Neuronal stem cell (in vitro differentiated cells): ENCODE results near the gene RFX4.

Source experiments
- DNase-seq: peaks from one replicate; pipeline ENCODE4 v3.0.0-alpha.2; 2013; ENCODE audit warnings: low spot score
- H2AFZ ChIP-seq: one replicate; pipeline ENCODE4 v1.6.1; 2013; ENCODE audit warnings: mild to moderate bottlenecking, low read length, inconsistent platforms
- H2AK5ac ChIP-seq: 2 replicates; pipeline ENCODE4 v1.6.1; 2013; ENCODE audit warnings: low read depth, mild to moderate bottlenecking, inconsistent platforms, low read length, moderate library complexity, mixed read lengths
- H2BK120ac ChIP-seq: 2 replicates; pipeline ENCODE4 v1.6.1; 2013; ENCODE audit warnings: low read depth, mild to moderate bottlenecking, inconsistent platforms, low read length, moderate library complexity, mixed read lengths
- H2BK12ac ChIP-seq: one replicate; pipeline ENCODE4 v1.6.1; 2013; ENCODE audit warnings: low read length, inconsistent platforms
- H2BK15ac ChIP-seq: 2 replicates; pipeline ENCODE4 v1.6.1; 2013; ENCODE audit warnings: mild to moderate bottlenecking, low read length, inconsistent platforms, mixed read lengths
- H2BK5ac ChIP-seq: one replicate; pipeline ENCODE4 v1.6.1; 2013; ENCODE audit warnings: inconsistent platforms, mild to moderate bottlenecking, low read length, moderate library complexity
- H3K14ac ChIP-seq: one replicate; pipeline ENCODE4 v1.6.1; 2013; ENCODE audit warnings: low read length, inconsistent platforms
- H3K18ac ChIP-seq: 2 replicates; pipeline ENCODE4 v1.6.1; 2013; ENCODE audit warnings: low read length, inconsistent platforms
- H3K23ac ChIP-seq: 2 replicates; pipeline ENCODE4 v1.6.1; 2013; ENCODE audit warnings: low read depth, mild to moderate bottlenecking, mixed read lengths, low read length, inconsistent platforms; ENCODE audit not compliant: poor library complexity
- H3K27ac ChIP-seq: replicated peaks from 3 replicates; pipeline ENCODE4 v1.5.1; 2013; ENCODE audit warnings: low read length, inconsistent platforms
- H3K27me3 ChIP-seq, 3 experiments: 2 replicates each; pipeline ENCODE4 v1.6.1; 2013; ENCODE audit warnings: low read length in 3 of 3, mild to moderate bottlenecking in 2 of 3, inconsistent platforms in 1 of 3, low read depth in 1 of 3, mixed read lengths in 1 of 3, moderate library complexity in 1 of 3; ENCODE audit not compliant: control insufficient read depth in 3 of 3, insufficient read depth in 3 of 3
- H3K36me3 ChIP-seq, 2 donors: replicated peaks in 1 of 2; 2 replicates each; pipeline ENCODE4 v1.6.1; 2013; ENCODE audit warnings: low read length in 2 of 2; ENCODE audit not compliant: control insufficient read depth in 2 of 2, insufficient read depth in 2 of 2
- H3K4ac ChIP-seq: 2 replicates; pipeline ENCODE4 v1.6.1; 2013; ENCODE audit warnings: inconsistent platforms, mild to moderate bottlenecking, low read length, moderate library complexity
- H3K4me1 ChIP-seq, 2 donors: 1 replicate in 1 of 2; 2 replicates in 1 of 2; pipeline ENCODE4 v1.6.1; 2013; ENCODE audit warnings: low read length in 2 of 2, low read depth in 1 of 2; ENCODE audit not compliant: control insufficient read depth in 2 of 2, insufficient read depth in 1 of 2
- H3K4me2 ChIP-seq: one replicate; pipeline ENCODE4 v1.6.1; 2013; ENCODE audit warnings: mild to moderate bottlenecking, low read length, inconsistent platforms; ENCODE audit not compliant: insufficient read depth, poor library complexity, severe bottlenecking
- H3K4me3 ChIP-seq, 2 donors: 2 replicates each; pipeline ENCODE4 v1.5.1; 2013; ENCODE audit warnings: low read length in 2 of 2, mild to moderate bottlenecking in 2 of 2, inconsistent platforms in 1 of 2, moderate library complexity in 1 of 2
- H3K79me1 ChIP-seq: one replicate; pipeline ENCODE4 v1.6.1; 2013; ENCODE audit warnings: low read depth, mild to moderate bottlenecking, inconsistent platforms, low read length, moderate library complexity
- H3K9ac ChIP-seq: one replicate; pipeline ENCODE4 v1.6.1; 2013; ENCODE audit warnings: mild to moderate bottlenecking, low read depth, low read length, inconsistent platforms; ENCODE audit not compliant: poor library complexity
- H3K9me3 ChIP-seq, 2 donors: replicated peaks in 1 of 2; 2 replicates each; pipeline versions ENCODE3 to v1.6.1; 2013; ENCODE audit warnings: low read length in 2 of 2, mild to moderate bottlenecking in 2 of 2, inconsistent platforms in 1 of 2, low read depth in 1 of 2, mixed read lengths in 1 of 2, moderate library complexity in 1 of 2; ENCODE audit not compliant: control insufficient read depth in 2 of 2, insufficient read depth in 1 of 2
- H4K8ac ChIP-seq: one replicate; pipeline ENCODE4 v1.6.1; 2013; ENCODE audit warnings: low read depth, mild to moderate bottlenecking, inconsistent platforms, low read length, moderate library complexity
- H4K91ac ChIP-seq: one replicate; pipeline ENCODE4 v1.6.1; 2013; ENCODE audit warnings: low read length, low read depth, mild to moderate bottlenecking, inconsistent platforms; ENCODE audit not compliant: poor library complexity
- WGBS, 2 donors: extraction: QIAGEN DNeasy Blood & Tissue Kit; methylation state at CpG; one replicate each; pipeline ENCODE4 v1.1.7; 2013; ENCODE audit warnings: missing lambda C conversion rate in 2 of 2, mixed read lengths in 1 of 2; ENCODE audit not compliant: insufficient read length in 2 of 2, insufficient replicate concordance in 1 of 2; ENCODE audit errors: extremely low coverage in 2 of 2; 5-methylcytosine and 5-hydroxymethylcytosine counted together

RFX4 gene

GRCh38 chr12:106564678-106565329 lies 18.0 kb upstream of the RFX4 start:
- Histone ChIP-seq H4K91ac (no peak overlapping the region), H3K79me1 (no peaks in the 10 kb centered on the region), H4K8ac (no peak overlapping the region), H2BK120ac (no peak overlapping the region), H3K4me2 (no peak overlapping the region), H3K27me3 (no peaks in the 10 kb centered on the region), H3K14ac (no peak overlapping the region), H2BK15ac (no peak overlapping the region), H3K23ac (no peak overlapping the region), H2BK12ac (no peak overlapping the region), H2BK5ac (no peak overlapping the region), H3K18ac (no peak overlapping the region), H3K4me1 (no peaks in the 10 kb centered on the region), H3K9ac (no peak overlapping the region), H3K27ac (no peak overlapping the region), H2AFZ (no peak overlapping the region), H2AK5ac (no peak overlapping the region), H3K36me3 (no peaks in the 10 kb centered on the region), H3K4me3 (no peak overlapping the region), H3K4ac (no peak overlapping the region), H3K9me3 (peaks cover 0 to 25% of the 10 kb centered on the region in 2 donors)
- no peak for DNase-seq
- no CpG with 5 or more reads among the region's 9 CpGs for WGBS, 2 donors

GRCh38 chr12:106566771-106567170 lies 16.0 kb upstream of the RFX4 start:
- no peak overlapping the region for H2BK120ac ChIP-seq
- H3K36me3 ChIP-seq: no peaks in the 10 kb centered on the region
- no CpG with 5 or more reads among the region's 3 CpGs for WGBS, 2 donors
- H2AFZ ChIP-seq: no peak overlapping the region
- H3K4me2 ChIP-seq: no peak overlapping the region
- no peak overlapping the region for H4K8ac ChIP-seq
- no peak overlapping the region for H3K18ac ChIP-seq
- H3K4me1 ChIP-seq: no peaks in the 10 kb centered on the region
- DNase-seq: no peak
- H2BK12ac ChIP-seq: no peak overlapping the region
- H3K79me1 ChIP-seq: no peaks in the 10 kb centered on the region
- H3K4me3 ChIP-seq: no peak overlapping the region
- H3K23ac ChIP-seq: no peak overlapping the region
- no peak overlapping the region for H3K14ac ChIP-seq
- H4K91ac ChIP-seq: no peak overlapping the region
- H3K9me3 ChIP-seq: peaks cover 0 to 23% of the 10 kb centered on the region in 2 donors
- no peaks in the 10 kb centered on the region for H3K27me3 ChIP-seq
- H3K9ac ChIP-seq: no peak overlapping the region
- no peak overlapping the region for H2BK15ac ChIP-seq
- H3K27ac ChIP-seq: no peak overlapping the region
- no peak overlapping the region for H3K4ac ChIP-seq
- H2AK5ac ChIP-seq: no peak overlapping the region
- H2BK5ac ChIP-seq: no peak overlapping the region

DNA sequence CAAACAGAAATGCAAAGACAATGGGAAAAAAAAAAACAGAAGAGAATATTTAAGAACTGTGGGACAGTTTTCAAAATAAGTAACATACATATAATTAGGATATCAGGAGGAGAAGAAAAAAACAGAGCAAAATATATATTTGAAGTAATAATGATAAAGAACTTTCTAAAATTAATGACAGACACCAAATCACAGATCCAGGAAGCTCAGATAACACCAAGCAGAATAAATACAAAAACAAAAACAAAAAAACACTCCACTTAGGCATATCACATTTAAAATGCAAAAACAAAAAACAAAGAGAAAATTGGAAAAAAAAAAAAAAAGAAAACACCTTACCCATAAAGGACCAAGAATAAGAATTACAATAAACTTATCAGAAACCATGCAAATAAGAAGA lies 9.6 kb upstream of the RFX4 start:
- Histone ChIP-seq H2BK5ac (no peak overlapping the region), H3K27ac (no peak overlapping the region), H3K4me1 (no peaks in the 10 kb centered on the region), H3K14ac (no peak overlapping the region), H4K91ac (no peak overlapping the region), H4K8ac (no peak overlapping the region), H3K4me3 (no peak overlapping the region), H2BK15ac (no peak overlapping the region), H3K9me3 (peaks cover 3 to 9% of the 10 kb centered on the region in 2 donors), H3K36me3 (no peaks in the 10 kb centered on the region), H3K18ac (no peak overlapping the region), H3K79me1 (no peaks in the 10 kb centered on the region), H2AK5ac (no peak overlapping the region), H2BK120ac (no peak overlapping the region), H3K9ac (no peak overlapping the region), H3K4ac (no peak overlapping the region), H2BK12ac (no peak overlapping the region), H2AFZ (no peak overlapping the region), H3K27me3 (peaks cover 0 to 11% (median 0%) of the 10 kb centered on the region in 3 experiments), H3K4me2 (no peak overlapping the region), H3K23ac (no peak overlapping the region)
- DNase-seq: no peak

- Histone ChIP-seq H3K4me1 (peaks cover 5% of the 10 kb centered on the region in 2 donors), H4K91ac (no peak overlapping the region), H3K23ac (no peak overlapping the region), H3K18ac (no peak overlapping the region), H2BK12ac (no peak overlapping the region), H4K8ac (no peak overlapping the region), H2AK5ac (no peak overlapping the region), H3K27me3 (peaks cover 0 to 40% (median 3%) of the 10 kb centered on the region in 3 experiments), H2AFZ (no peak overlapping the region), H2BK120ac (no peak overlapping the region), H3K27ac (no peak overlapping the region), H3K9me3 (peaks cover 0 to 3% of the 10 kb centered on the region in 2 donors), H2BK15ac (no peak overlapping the region), H3K79me1 (no peaks in the 10 kb centered on the region), H3K36me3 (no peaks in the 10 kb centered on the region), H3K9ac (no peak overlapping the region), H2BK5ac (no peak overlapping the region), H3K4me3 (no peak overlapping the region), H3K4ac (no peak overlapping the region), H3K14ac (no peak overlapping the region), H3K4me2 (no peak overlapping the region)
- no CpG with 5 or more reads among the region's 2 CpGs for WGBS, 2 donors
- no peak for DNase-seq
These were observed 6.0 kb upstream of the RFX4 start for GRCh38 chr12:106576848-106577247.
